Right renal cortex interstitium (tissue), 3 donors: Measurements from ENCODE around the gene MRPL34. TPM values are rescaled to one million over a fixed set of nuclear protein-coding genes. Genes with fewer than 3 reads are reported as not detected.

Source experiments
- DNase-seq, 3 donors: peaks; one replicate each; pipeline ENCODE4 v3.0.0-alpha.2; 2013; ENCODE audit warnings: low read depth in 3 of 3, low spot score in 2 of 3
- polyA plus RNA-seq, 3 donors: library from polyadenylated mRNA; unstranded; fragments of 120-200 nt; gene quantifications; one replicate each; pipeline ENCODE4 v1.2.1, GENCODE V29; 2013; ENCODE audit not compliant: insufficient read length in 3 of 3

MRPL34 gene
- polyA plus RNA-seq, 3 donors = 44.9 to 55.7 (median 51.8) TPM

- DNase-seq = no peak
Measured at GRCh38 chr19:17327068-17327653, 21.5 kb downstream of the MRPL34 start.

GRCh38 chr19:17327654-17328516 lies 22.2 kb downstream of the MRPL34 start:
- peak in 1 of 3 donors; percentile 65 for DNase-seq

GRCh38 chr19:17328517-17329365 lies 23.1 kb downstream of the MRPL34 start:
- DNase-seq = no peak

- DNase-seq = no peak
Measured at GRCh38 chr19:17329366-17330261, 23.9 kb downstream of the MRPL34 start.

GRCh38 chr19:17330262-17331044 lies 24.8 kb downstream of the MRPL34 start:
- DNase-seq = no peak

- no peak for DNase-seq
Measured at GRCh38 chr19:17331045-17331558, 25.4 kb downstream of the MRPL34 start.

GRCh38 chr19:17332360-17332676 lies 26.6 kb downstream of the MRPL34 start:
- no peak for DNase-seq

- no peak for DNase-seq
Measured at GRCh38 chr19:17332677-17333581, 27.3 kb downstream of the MRPL34 start.

GRCh38 chr19:17333611-17334413 lies 28.1 kb downstream of the MRPL34 start:
- no peak for DNase-seq

GRCh38 chr19:17334414-17335409 lies 29.0 kb downstream of the MRPL34 start, which contains the start of gene ANO8:
Gene ANO8, minus strand, starts transcription at chr19:17334855. Its CDS starts 185 bp downstream, at chr19:17334670.
- DNase-seq = peak; percentile 86 to 98 (median 97)

GRCh38 chr19:17335575-17335974 lies 29.9 kb downstream of the MRPL34 start:
- DNase-seq = no peak

- DNase-seq = peak; percentile 91 to 98 (median 96)
Measured at GRCh38 chr19:17336872-17337674, 31.4 kb downstream of the MRPL34 start, which contains the start of gene GTPBP3. Gene GTPBP3, plus strand, starts transcription at chr19:17337553. Its CDS starts 59 bp downstream, at chr19:17337612.

- DNase-seq = no peak
Measured at GRCh38 chr19:17337675-17338432, 32.2 kb downstream of the MRPL34 start.

- DNase-seq = no peak
Measured at GRCh38 chr19:17338433-17339078, 32.9 kb downstream of the MRPL34 start.
